ENCODE results near the gene CERCAM. TPM values are rescaled to one million over a fixed set of nuclear protein-coding genes. Genes with fewer than 3 reads are reported as not detected.

Gene CERCAM
- total and polyA plus RNA-seq, 2 of the 13 experiments (the other 11 are each of a cell fraction or from before 2014, with no cell fraction given): 9.0 to 17.1 TPM

DNA sequence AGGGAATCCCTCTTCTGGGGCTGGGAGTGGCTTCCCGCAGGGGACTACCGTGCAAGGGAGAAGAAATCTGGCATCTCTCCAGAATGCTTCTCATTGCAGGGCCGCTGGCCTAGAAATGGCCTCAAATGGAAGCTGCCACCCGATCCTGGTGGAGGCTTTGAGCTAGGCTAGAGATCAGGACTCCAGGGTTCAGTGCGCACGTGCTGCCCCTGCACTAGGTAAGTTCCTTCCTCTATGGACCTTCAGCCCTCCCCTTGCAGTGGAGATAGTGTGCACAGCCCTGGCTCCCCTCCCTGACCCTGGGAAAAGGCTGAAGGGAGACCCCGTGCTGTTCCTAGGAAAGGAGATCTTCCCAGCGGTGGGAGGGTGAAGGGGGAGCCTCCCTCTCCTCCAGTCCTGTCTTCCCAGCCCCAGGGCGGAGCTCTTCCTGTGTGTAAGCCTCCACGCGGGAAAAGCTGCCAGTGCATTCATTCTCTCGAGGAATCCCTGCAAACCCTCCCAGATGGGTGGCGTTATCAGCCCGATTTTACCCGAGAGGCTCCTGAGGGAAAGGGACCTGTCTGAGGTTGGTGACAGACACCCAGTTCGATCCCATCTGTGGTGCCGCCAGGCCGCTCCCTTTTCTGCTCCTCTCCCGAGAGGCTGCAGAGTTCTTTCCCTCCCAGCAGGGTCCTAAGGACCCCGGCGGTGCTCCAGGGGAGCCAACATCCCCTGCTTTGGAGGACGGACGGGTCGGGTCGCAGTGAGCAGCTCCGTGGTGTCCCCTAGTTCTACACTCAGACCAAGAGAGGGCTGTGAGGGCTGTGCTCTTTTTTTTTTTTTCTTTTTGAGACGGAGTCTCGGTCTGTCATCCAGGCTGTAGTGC, 1.4 kb upstream of the CERCAM start:
- ChIA-PET CTCF (ENCODE audit: low intra/inter-chr PET ratio, low total read pairs) (no interaction called here), POLR2A (interaction anchor here (0.7 to 2.5 kb wide), 7 partner anchors 9 to 143 kb away, joined by 3 to 19 read pairs (median 4); partner anchors contain the start of genes GOLGA2, SWI5 and URM1)
- BruUV-seq (replicated peaks): no TSS peak
- intact Hi-C loops (cut with micrococcal nuclease; ENCODE audit: unreplicated experiment): no loop called here
- DNase-seq (ENCODE audit: low spot score): no peak
- Histone ChIP-seq H3K4me1 (ENCODE audit: insufficient read depth, low read length) (peaks cover 34% of the 10 kb centered on the region), H4K20me1 (ENCODE audit: insufficient read depth, low read length) (no peaks in the 10 kb centered on the region), H3K4me2 (ENCODE audit: low read depth, low read length) (peak overlapping the region; percentile 84), H3K27ac (ENCODE audit: extremely low read length, insufficient read depth, low read length) (no peak overlapping the region), H3K36me3 (replicated peaks in 1 of 2; ENCODE audit: control insufficient read depth in 1 of 2, insufficient read depth in 2 of 2, low read length in 2 of 2) (no peaks in the 10 kb centered on the region), H3K9ac (ENCODE audit: insufficient read depth, low read depth, low read length) (peak overlapping the region; percentile 60), H2AFZ (ENCODE audit: low read length) (peak overlapping the region; percentile 29), H3K4me3 (replicated peaks in 1 of 3; ENCODE audit: insufficient read depth in 1 of 3, low read depth in 2 of 3, low read length in 3 of 3) (peak overlapping the region; percentile 85 to 92 (median 91); a peak in 5 of 6 replicates), H3K27me3 (ENCODE audit: control insufficient read depth in 1 of 2, insufficient read depth in 2 of 2, low read length in 2 of 2) (peaks cover 4 to 8% of the 10 kb centered on the region in 2 experiments; a peak in 3 of 5 replicates), H3K9me3 (ENCODE audit: low read length) (no peaks in the 10 kb centered on the region), H3K79me2 (ENCODE audit: insufficient read depth, low read length) (no peaks in the 10 kb centered on the region)
- 0% methylated on average over 9 of the region's 28 CpGs for WGBS (ENCODE audit: low lambda C conversion rate)
- no peak for FAIRE-seq
- in situ Hi-C loops (cut with HindIII; ENCODE audit: extremely low pct_ligation_motif_present, low pct_unique_long_range_greater_than_20kb): no loop called here
- ATAC-seq: peak; percentile 9
- TF ChIP-seq ZNF75D (CRISPR knock-in tag; IDR thresholded peaks at IDR 0.05; ENCODE audit: borderline replicate concordance) (no peak), HHEX (CRISPR knock-in tag; IDR thresholded peaks at IDR 0.05) (no peak), CC2D1A (CRISPR knock-in tag; IDR thresholded peaks at IDR 0.05) (no peak), ZNF230 (CRISPR knock-in tag; IDR thresholded peaks at IDR 0.05) (no peak), MZF1 (CRISPR knock-in tag; IDR thresholded peaks at IDR 0.05; ENCODE audit: borderline replicate concordance) (no peak), RFX3 (CRISPR knock-in tag; IDR thresholded peaks at IDR 0.05) (no peak), ZFY (CRISPR knock-in tag; IDR thresholded peaks at IDR 0.05) (0 out of 2 replicates have a peak, but pooled peaks have one; percentile 24), ZNF20 (CRISPR knock-in tag; IDR thresholded peaks at IDR 0.05) (no peak), NFE2L2 (IDR thresholded peaks at IDR 0.05; ENCODE audit: low read length) (no peak), AKAP8 (CRISPR knock-in tag; IDR thresholded peaks at IDR 0.05) (no peak), ZNF382 (CRISPR knock-in tag; IDR thresholded peaks at IDR 0.05; ENCODE audit: borderline replicate concordance) (no peak), ZNF256 (CRISPR knock-in tag; conservative IDR thresholded peaks at IDR 0.05) (no peak), KLF15 (CRISPR knock-in tag; IDR thresholded peaks at IDR 0.05; ENCODE audit: borderline replicate concordance) (no peak), ZMYM3 (CRISPR knock-in tag; IDR thresholded peaks at IDR 0.05) (0 out of 2 replicates have a peak, but pooled peaks have one; percentile 44), EZH2 (conservative IDR thresholded peaks at IDR 0.05; ENCODE audit: low read depth, low read length) (no peak), CBX2 (IDR thresholded peaks at IDR 0.05; ENCODE audit: low read depth, low read length) (no peak), CBX2 (CRISPR knock-in tag; IDR thresholded peaks at IDR 0.05; ENCODE audit: low read depth) (no peak), ZNF615 (CRISPR knock-in tag; IDR thresholded peaks at IDR 0.05; ENCODE audit: borderline replicate concordance) (no peak)
- TF ChIP-seq, protein P1, sequence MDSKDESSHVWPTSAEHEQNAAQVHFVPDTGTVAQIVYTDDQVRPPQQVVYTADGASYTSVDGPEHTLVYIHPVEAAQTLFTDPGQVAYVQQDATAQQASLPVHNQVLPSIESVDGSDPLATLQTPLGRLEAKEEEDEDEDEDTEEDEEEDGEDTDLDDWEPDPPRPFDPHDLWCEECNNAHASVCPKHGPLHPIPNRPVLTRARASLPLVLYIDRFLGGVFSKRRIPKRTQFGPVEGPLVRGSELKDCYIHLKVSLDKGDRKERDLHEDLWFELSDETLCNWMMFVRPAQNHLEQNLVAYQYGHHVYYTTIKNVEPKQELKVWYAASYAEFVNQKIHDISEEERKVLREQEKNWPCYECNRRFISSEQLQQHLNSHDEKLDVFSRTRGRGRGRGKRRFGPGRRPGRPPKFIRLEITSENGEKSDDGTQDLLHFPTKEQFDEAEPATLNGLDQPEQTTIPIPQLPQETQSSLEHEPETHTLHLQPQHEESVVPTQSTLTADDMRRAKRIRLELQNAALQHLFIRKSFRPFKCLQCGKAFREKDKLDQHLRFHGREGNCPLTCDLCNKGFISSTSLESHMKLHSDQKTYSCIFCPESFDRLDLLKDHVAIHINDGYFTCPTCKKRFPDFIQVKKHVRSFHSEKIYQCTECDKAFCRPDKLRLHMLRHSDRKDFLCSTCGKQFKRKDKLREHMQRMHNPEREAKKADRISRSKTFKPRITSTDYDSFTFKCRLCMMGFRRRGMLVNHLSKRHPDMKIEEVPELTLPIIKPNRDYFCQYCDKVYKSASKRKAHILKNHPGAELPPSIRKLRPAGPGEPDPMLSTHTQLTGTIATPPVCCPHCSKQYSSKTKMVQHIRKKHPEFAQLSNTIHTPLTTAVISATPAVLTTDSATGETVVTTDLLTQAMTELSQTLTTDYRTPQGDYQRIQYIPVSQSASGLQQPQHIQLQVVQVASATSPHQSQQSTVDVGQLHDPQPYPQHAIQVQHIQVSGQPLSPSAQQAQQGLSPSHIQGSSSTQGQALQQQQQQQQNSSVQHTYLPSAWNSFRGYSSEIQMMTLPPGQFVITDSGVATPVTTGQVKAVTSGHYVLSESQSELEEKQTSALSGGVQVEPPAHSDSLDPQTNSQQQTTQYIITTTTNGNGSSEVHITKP (CRISPR knock-in tag; IDR thresholded peaks at IDR 0.05; ENCODE audit: low read depth): peak; percentile 78
- TF ChIP-seq, protein P2, sequence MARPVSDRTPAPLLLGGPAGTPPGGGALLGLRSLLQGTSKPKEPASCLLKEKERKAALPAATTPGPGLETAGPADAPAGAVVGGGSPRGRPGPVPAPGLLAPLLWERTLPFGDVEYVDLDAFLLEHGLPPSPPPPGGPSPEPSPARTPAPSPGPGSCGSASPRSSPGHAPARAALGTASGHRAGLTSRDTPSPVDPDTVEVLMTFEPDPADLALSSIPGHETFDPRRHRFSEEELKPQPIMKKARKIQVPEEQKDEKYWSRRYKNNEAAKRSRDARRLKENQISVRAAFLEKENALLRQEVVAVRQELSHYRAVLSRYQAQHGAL (CRISPR knock-in tag; IDR thresholded peaks at IDR 0.05; ENCODE audit: not compliant biosample characterization): no peak

All from HepG2 (cell line).